ENCODE results near the gene TSPY8.
"Not testable (repeated sequence)": the region's sequence is repeated elsewhere in the genome, so short reads cannot be mapped to it uniquely, and the experiment has no call there.

Gene TSPY8

GRCh38 chrY:9357497-9357896 lies at the start of gene TSPY8:
TSPY8 (plus strand) TSS chrY:9357797; CDS start chrY:9357843, 46 bp downstream.
- DNase-seq, result not testable (repeated sequence)

GRCh38 chrY:9320996-9321395 lies 36.6 kb upstream of the TSPY8 start:
- no peak for DNase-seq

GRCh38 chrY:9337164-9337563 lies 20.4 kb upstream of the TSPY8 start, which contains the start of gene TSPY4:
TSPY4 (plus strand) TSS chrY:9337464; CDS start chrY:9337510, 46 bp downstream.
- not testable (repeated sequence) for DNase-seq

- DNase-seq, result not testable (repeated sequence)
Measured at GRCh38 chrY:9396527-9396926, 38.9 kb downstream of the TSPY8 start.

GRCh38 chrY:9398121-9398520 lies 40.5 kb downstream of the TSPY8 start, which contains the start of gene TSPY3:
TSPY3 (plus strand) TSS chrY:9398421; CDS start chrY:9398467, 46 bp downstream.
- not testable (repeated sequence) for DNase-seq
